Measurements from ENCODE around the gene IRF2BP1.
A peak's percentile ranks its signal among the peaks of the same experiment; 100 is the strongest.
"Not testable (repeated sequence)": the region's sequence is repeated elsewhere in the genome, so short reads cannot be mapped to it uniquely, and the experiment has no call there.

The IRF2BP1 gene

GRCh38 chr19:45881082-45881908, 4.6 kb downstream of the IRF2BP1 start:
- no peak for DNase-seq

GRCh38 chr19:45879971-45880370, 6.0 kb downstream of the IRF2BP1 start:
- no peak for DNase-seq

GRCh38 chr19:45879055-45879454, 6.9 kb downstream of the IRF2BP1 start:
- DNase-seq, result no peak

- no peak for DNase-seq
Observed at GRCh38 chr19:45878043-45878794, 7.7 kb downstream of the IRF2BP1 start.

- no peak for DNase-seq
Observed at GRCh38 chr19:45876411-45877197, 9.3 kb downstream of the IRF2BP1 start.

- DNase-seq, result no peak
Observed at GRCh38 chr19:45876161-45876410, 9.9 kb downstream of the IRF2BP1 start.

GRCh38 chr19:45874620-45874966, 11.3 kb downstream of the IRF2BP1 start:
- no peak for DNase-seq

GRCh38 chr19:45873219-45873772, 12.6 kb downstream of the IRF2BP1 start:
- DNase-seq, result no peak

- no peak for DNase-seq
Observed at GRCh38 chr19:45872095-45872919, 13.6 kb downstream of the IRF2BP1 start.

GRCh38 chr19:45870798-45871197, 15.1 kb downstream of the IRF2BP1 start:
- no peak for DNase-seq

- DNase-seq, result not testable (repeated sequence)
Observed at GRCh38 chr19:45867241-45867640, 18.7 kb downstream of the IRF2BP1 start.

GRCh38 chr19:45866400-45867176, 19.4 kb downstream of the IRF2BP1 start:
- DNase-seq, result no peak

- no peak for DNase-seq
Observed at GRCh38 chr19:45865269-45865948, 20.5 kb downstream of the IRF2BP1 start.

- no peak for DNase-seq
Observed at GRCh38 chr19:45864629-45865082, 21.3 kb downstream of the IRF2BP1 start.

GRCh38 chr19:45863840-45864628, 21.9 kb downstream of the IRF2BP1 start, which contains the start of gene FOXA3:
Gene FOXA3 (plus strand): TSS chr19:45864326. CDS start chr19:45864457, 131 bp downstream.
- peak; percentile 60 for DNase-seq

GRCh38 chr19:45863335-45863839, 22.6 kb downstream of the IRF2BP1 start:
- no peak for DNase-seq

- peak; percentile 99 for DNase-seq
Observed at GRCh38 chr19:45862564-45863334, 23.2 kb downstream of the IRF2BP1 start, which contains the start of gene SYMPK. Gene SYMPK (minus strand): TSS chr19:45863147. CDS start chr19:45854495, 8,652 bp downstream.

- no peak for DNase-seq
Observed at GRCh38 chr19:45862271-45862563, 23.7 kb downstream of the IRF2BP1 start.

Data from suppressor macrophage treated with lipopolysaccharide for 4 hours (primary cell).